Activated B cell treated with CpG ODN at 0.5 μM for 24 hours (primary cell): ENCODE results near the gene CYTH2. TPM values are rescaled to one million over a fixed set of nuclear protein-coding genes. Genes with fewer than 3 reads are reported as not detected.
"Not testable (repeated sequence)": the region's sequence is repeated elsewhere in the genome, so short reads cannot be mapped to it uniquely, and the experiment has no call there.

Experiments used
- ATAC-seq: fragments of 200-7000 bp; cut with Tn5 transposase; one replicate; pipeline ENCODE4 v1.10.0; 2021; ENCODE audit warnings: low read depth, mild to moderate bottlenecking, moderate library complexity
- CTCF ChIA-PET: fragments of 350-600 bp; sonication (Branson Sonifier 250); formaldehyde crosslinking; loops from one replicate; lab custom pipeline; 2021; ENCODE audit warnings: antibody characterized with exemption; lab: Charles Lee
- POLR2A ChIA-PET: fragments of 350-600 bp; sonication (Branson Sonifier 250); formaldehyde crosslinking; loops from one replicate; lab custom pipeline; 2021; ENCODE audit warnings: antibody characterized with exemption; lab: Charles Lee
- DNase-seq: peaks from one replicate; pipeline ENCODE4 v3.0.0; 2022
- H3K27ac Mint-ChIP-seq: one replicate; pipeline ENCODE4 v1.8.0; 2020; ENCODE audit warnings: mixed read lengths
- H3K27me3 Mint-ChIP-seq: one replicate; pipeline ENCODE4 v1.8.0; 2021; ENCODE audit warnings: mixed read lengths
- H3K36me3 Mint-ChIP-seq: one replicate; pipeline ENCODE4 v1.8.0; 2021; ENCODE audit warnings: low read depth, mixed read lengths
- H3K4me1 Mint-ChIP-seq: one replicate; pipeline ENCODE4 v1.8.0; 2021; ENCODE audit warnings: mixed read lengths
- H3K4me3 Mint-ChIP-seq: one replicate; pipeline ENCODE4 v1.8.0; 2020; ENCODE audit warnings: mild to moderate bottlenecking, mixed read lengths
- H3K9me3 Mint-ChIP-seq: one replicate; pipeline ENCODE4 v1.8.0; 2020; ENCODE audit warnings: mixed read lengths
- intact Hi-C: fragments of 100-400 bp; cut with micrococcal nuclease; formaldehyde crosslinking; loops from one replicate; pipeline ENCODE4 v1.15.1; 2024
- total RNA-seq: library from RNA; stranded (reverse); gene quantifications from 2 replicates; pipeline ENCODE4 v1.2.3, GENCODE V29; 2022
- TF ChIP-seq, protein P1 (sequence below): fragments of 200-600 bp; IDR thresholded peaks from one replicate; pipeline ENCODE4 v1.8.0; 2022; ENCODE audit warnings: antibody characterized with exemption, mild to moderate bottlenecking

The CYTH2 gene
- total RNA-seq, 1 donor from 2014 or later, result 35.6 TPM

GRCh38 chr19:48514123-48514458 lies 44.9 kb downstream of the CYTH2 start:
- H3K27me3 Mint-ChIP-seq, result peaks cover 2% of the 10 kb centered on the region
- no peak overlapping the region for H3K4me3 Mint-ChIP-seq
- ChIA-PET POLR2A (interaction anchor here (0.5 to 1.1 kb wide), 5 partner anchors 21 to 637 kb away, joined by 4 to 6 read pairs (median 5); partner anchors contain the start of genes RPL18 and SPHK2), CTCF (interaction anchor here (0.6 to 1.3 kb wide), 2 partner anchors 24 to 180 kb away, joined by 3 to 5 read pairs; no protein-coding TSS in a partner anchor)
- ATAC-seq, result no peak
- intact Hi-C loops, result loop anchor here (5.0 to 10.0 kb wide), 4 partner anchors 122 to 321 kb away; partner anchors contain the start of genes CARD8, GRIN2D, HSD17B14 and IZUMO1
- no peaks in the 10 kb centered on the region for H3K9me3 Mint-ChIP-seq
- peak overlapping the region; percentile 69 for H3K27ac Mint-ChIP-seq
- no peaks in the 10 kb centered on the region for H3K36me3 Mint-ChIP-seq
- H3K4me1 Mint-ChIP-seq, result peaks cover 17% of the 10 kb centered on the region
- TF ChIP-seq, protein P1, sequence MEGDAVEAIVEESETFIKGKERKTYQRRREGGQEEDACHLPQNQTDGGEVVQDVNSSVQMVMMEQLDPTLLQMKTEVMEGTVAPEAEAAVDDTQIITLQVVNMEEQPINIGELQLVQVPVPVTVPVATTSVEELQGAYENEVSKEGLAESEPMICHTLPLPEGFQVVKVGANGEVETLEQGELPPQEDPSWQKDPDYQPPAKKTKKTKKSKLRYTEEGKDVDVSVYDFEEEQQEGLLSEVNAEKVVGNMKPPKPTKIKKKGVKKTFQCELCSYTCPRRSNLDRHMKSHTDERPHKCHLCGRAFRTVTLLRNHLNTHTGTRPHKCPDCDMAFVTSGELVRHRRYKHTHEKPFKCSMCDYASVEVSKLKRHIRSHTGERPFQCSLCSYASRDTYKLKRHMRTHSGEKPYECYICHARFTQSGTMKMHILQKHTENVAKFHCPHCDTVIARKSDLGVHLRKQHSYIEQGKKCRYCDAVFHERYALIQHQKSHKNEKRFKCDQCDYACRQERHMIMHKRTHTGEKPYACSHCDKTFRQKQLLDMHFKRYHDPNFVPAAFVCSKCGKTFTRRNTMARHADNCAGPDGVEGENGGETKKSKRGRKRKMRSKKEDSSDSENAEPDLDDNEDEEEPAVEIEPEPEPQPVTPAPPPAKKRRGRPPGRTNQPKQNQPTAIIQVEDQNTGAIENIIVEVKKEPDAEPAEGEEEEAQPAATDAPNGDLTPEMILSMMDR, result no peak
- DNase-seq, result no peak

DNA sequence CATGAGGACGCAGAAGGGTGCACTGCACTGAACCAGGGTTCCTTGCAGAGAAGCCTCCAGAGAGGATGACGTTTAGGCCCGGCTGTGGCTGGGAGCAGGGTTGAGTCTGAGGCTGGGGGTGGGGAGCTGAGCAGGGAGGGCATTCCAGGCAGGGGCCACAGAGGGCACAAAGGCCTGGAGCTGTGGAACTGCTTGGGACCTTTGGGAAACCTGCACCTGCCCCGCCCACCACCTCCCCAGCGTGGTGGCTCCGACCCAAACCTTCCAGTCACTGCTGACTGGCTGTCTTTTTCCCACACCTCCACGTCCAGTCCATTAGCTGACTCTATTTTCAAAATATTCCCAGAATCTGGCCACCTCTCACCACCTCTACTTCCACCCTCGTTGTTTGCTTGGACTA lies 47.4 kb downstream of the CYTH2 start:
- no peak overlapping the region for H3K4me3 Mint-ChIP-seq
- peaks cover 6% of the 10 kb centered on the region for H3K4me1 Mint-ChIP-seq
- ATAC-seq (no peak), DNase-seq (no peak)
- no peaks in the 10 kb centered on the region for H3K9me3 Mint-ChIP-seq
- POLR2A ChIA-PET, result no interaction called here
- peaks cover 4% of the 10 kb centered on the region for H3K27me3 Mint-ChIP-seq
- H3K27ac Mint-ChIP-seq, result no peak overlapping the region
- CTCF ChIA-PET, result no interaction called here
- intact Hi-C loops, result loop anchor here (10.0 kb wide), 1 partner anchor 318 kb away; the partner anchor contains the start of gene HSD17B14
- TF ChIP-seq, protein P1, result no peak
- no peaks in the 10 kb centered on the region for H3K36me3 Mint-ChIP-seq

GRCh38 chr19:48518207-48518606 lies 49.0 kb downstream of the CYTH2 start:
- peaks cover 6% of the 10 kb centered on the region for H3K4me1 Mint-ChIP-seq
- peaks cover 7% of the 10 kb centered on the region for H3K27me3 Mint-ChIP-seq
- no peaks in the 10 kb centered on the region for H3K9me3 Mint-ChIP-seq
- intact Hi-C loops, result loop anchor here (10.0 kb wide), 1 partner anchor 317 kb away; the partner anchor contains the start of gene HSD17B14
- ChIA-PET POLR2A (interaction anchor here (0.6 kb wide), 1 partner anchor 91 kb away, joined by 4 read pairs; no protein-coding TSS in a partner anchor), CTCF (no interaction called here)
- H3K36me3 Mint-ChIP-seq, result no peaks in the 10 kb centered on the region
- DNase-seq, result no peak
- no peak overlapping the region for H3K27ac Mint-ChIP-seq
- ATAC-seq, result no peak
- H3K4me3 Mint-ChIP-seq, result no peak overlapping the region
- TF ChIP-seq, protein P1, result no peak

- ATAC-seq, H3K4me1 Mint-ChIP-seq, POLR2A ChIA-PET, H3K4me3 Mint-ChIP-seq, H3K27ac Mint-ChIP-seq, H3K9me3 Mint-ChIP-seq, CTCF ChIA-PET, DNase-seq, H3K36me3 Mint-ChIP-seq: not testable (repeated sequence)
- peaks cover 14% of the 10 kb centered on the region for H3K27me3 Mint-ChIP-seq
- intact Hi-C loops, result loop anchor here (10.0 kb wide), 1 partner anchor 315 kb away; the partner anchor contains the start of gene HSD17B14
Measured at GRCh38 chr19:48519426-48519825, 50.3 kb downstream of the CYTH2 start.

DNA sequence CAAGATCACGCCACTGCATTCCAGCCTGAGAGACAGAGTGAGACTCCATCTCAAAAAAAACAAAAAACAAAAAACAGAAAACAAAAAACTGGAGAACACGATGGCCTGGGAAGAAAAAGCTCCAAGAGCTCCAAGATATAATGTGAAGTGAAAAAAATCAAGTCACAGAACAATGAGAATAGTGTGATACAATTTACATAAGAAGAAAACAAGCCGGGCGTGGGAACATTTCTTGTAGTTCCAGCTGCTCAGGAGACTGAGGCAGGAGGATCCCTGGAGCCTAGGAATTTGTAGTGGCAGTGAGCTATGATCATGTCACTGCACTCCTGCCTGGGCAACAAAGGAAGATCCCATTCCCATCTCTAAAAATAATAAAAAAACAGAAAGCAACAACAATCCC lies 51.0 kb downstream of the CYTH2 start:
- H3K36me3 Mint-ChIP-seq, result peaks cover 2% of the 10 kb centered on the region
- TF ChIP-seq, protein P1, result no peak
- H3K4me1 Mint-ChIP-seq, result no peaks in the 10 kb centered on the region
- intact Hi-C loops, result no loop called here
- ChIA-PET POLR2A (no interaction called here), CTCF (no interaction called here)
- H3K4me3 Mint-ChIP-seq, result no peak overlapping the region
- peaks cover 16% of the 10 kb centered on the region for H3K27me3 Mint-ChIP-seq
- DNase-seq, result no peak
- no peak overlapping the region for H3K27ac Mint-ChIP-seq
- ATAC-seq, result no peak
- H3K9me3 Mint-ChIP-seq, result peaks cover 5% of the 10 kb centered on the region
